ENCODE measurements around the gene PSMB2. TPM values are rescaled to one million over a fixed set of nuclear protein-coding genes. Genes with fewer than 3 reads are reported as not detected.
A peak's percentile ranks its signal among the peaks of the same experiment; 100 is the strongest.

Gene PSMB2
- total RNA-seq, 2 donors from 2014 or later, result 53.7 to 61.4 TPM

DNA sequence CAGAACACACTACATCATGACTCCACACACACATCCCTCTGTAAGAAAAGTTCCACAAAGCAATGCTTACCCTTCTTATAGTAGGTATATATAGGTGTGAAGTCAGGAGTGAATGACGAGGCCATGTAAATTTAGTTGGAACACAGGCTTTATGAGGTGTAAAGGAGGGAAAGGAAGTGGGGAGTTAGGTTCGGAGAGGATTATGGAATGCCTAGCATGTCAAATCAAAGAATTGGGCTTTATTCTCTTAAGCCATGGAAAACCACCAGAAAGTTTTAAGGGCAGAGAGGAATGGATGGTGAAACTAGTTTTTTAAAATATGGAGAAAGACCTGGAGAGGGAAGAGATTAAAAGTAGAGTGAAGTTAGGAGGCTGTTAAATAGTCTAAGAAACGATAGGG is 41.9 kb downstream of the PSMB2 start:
- H3K27me3 Mint-ChIP-seq (ENCODE audit: low read depth), result no peaks in the 10 kb centered on the region

DNA sequence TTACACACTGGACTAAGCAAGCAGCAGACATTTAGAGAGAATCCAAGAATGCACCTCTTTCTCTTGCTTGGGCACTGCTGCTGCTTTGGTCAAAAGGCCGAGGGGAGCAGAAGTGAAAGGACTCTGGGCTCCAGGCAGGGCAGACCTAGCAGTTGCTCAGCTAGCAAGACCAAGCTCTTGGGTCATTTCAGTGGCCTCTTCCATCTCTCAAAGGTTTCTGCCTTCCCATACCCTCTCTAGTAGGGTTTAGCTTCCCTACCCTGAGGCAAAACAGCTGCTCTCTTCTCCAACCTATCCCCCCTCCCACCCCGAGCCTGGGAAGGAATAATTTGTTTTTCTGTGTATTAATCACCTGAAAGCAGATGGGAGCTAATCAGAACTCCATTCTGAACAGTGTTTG is 42.4 kb downstream of the PSMB2 start:
- no peaks in the 10 kb centered on the region for H3K9me3 Mint-ChIP-seq
- ATAC-seq (replicated peaks in 1 of 2), result no peak

More for the DNA sequence above, 41.9 kb downstream of the PSMB2 start:
- no peaks in the 10 kb centered on the region for H3K4me1 Mint-ChIP-seq (ENCODE audit: low read depth)
- ATAC-seq (replicated peaks in 1 of 2) (no peak), DNase-seq (no peak)
- no peaks in the 10 kb centered on the region for H3K9me3 Mint-ChIP-seq
- no peak overlapping the region for H3K4me3 Mint-ChIP-seq
- peaks cover 8 to 13% of the 10 kb centered on the region in 2 donors for H3K36me3 Mint-ChIP-seq (ENCODE audit: insufficient read depth in 2 of 2)
- peak overlapping the region; percentile 20 for H3K27ac Mint-ChIP-seq

DNA sequence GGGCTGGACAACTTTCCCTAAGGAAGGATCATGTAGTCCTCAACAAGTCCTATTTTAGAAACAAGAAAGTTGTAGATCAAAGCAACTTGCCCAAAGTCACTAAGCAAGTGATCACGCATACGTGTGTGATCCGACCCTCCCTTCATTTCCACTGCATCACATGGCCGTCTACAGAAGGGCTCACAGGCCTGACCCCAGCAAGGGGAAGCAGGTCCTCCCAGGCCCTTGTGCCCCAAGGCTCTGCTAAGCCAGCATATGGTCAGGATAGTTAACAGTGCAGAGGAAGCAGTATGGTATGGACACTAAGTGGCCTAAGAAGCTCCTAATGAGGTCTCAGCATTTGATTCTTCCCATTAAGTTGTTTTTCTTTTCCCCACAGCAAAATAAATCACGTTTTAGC is 43.5 kb downstream of the PSMB2 start:
- no peak overlapping the region for H3K27ac Mint-ChIP-seq
- no peak for DNase-seq
- no peaks in the 10 kb centered on the region for H3K9me3 Mint-ChIP-seq
- H3K27me3 Mint-ChIP-seq (ENCODE audit: low read depth), result no peaks in the 10 kb centered on the region
- H3K36me3 Mint-ChIP-seq (ENCODE audit: insufficient read depth in 2 of 2), result peaks cover 5 to 6% of the 10 kb centered on the region in 2 donors
- ATAC-seq (replicated peaks in 1 of 2), result no peak
- no peak overlapping the region for H3K4me3 Mint-ChIP-seq
- H3K4me1 Mint-ChIP-seq (ENCODE audit: low read depth), result peaks cover 7% of the 10 kb centered on the region

More for the DNA sequence above, 42.4 kb downstream of the PSMB2 start:
- no peaks in the 10 kb centered on the region for H3K4me1 Mint-ChIP-seq (ENCODE audit: low read depth)
- DNase-seq, result no peak
- H3K27me3 Mint-ChIP-seq (ENCODE audit: low read depth), result no peaks in the 10 kb centered on the region
- no peak overlapping the region for H3K4me3 Mint-ChIP-seq
- no peak overlapping the region for H3K27ac Mint-ChIP-seq
- H3K36me3 Mint-ChIP-seq (ENCODE audit: insufficient read depth in 2 of 2), result peaks cover 8 to 13% of the 10 kb centered on the region in 2 donors

DNA sequence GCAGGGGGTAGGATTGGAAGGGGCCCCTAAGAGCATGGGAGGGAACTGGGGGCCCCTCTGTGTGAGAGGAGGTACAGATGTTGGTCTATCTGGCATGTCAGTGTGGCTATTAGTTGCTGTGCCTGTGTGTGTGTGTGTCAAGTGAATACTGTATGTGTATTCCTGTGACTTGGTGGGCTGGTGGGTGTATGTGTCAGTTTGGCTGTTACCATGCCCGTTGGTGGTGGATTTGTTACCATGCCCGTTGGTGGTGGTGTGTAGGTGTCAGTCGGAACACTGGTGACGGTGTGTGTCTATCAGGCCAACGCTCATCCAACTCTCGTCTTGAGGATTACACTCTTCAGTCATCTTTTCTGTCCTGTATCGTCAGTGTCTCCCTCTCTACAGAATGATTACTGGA is 45.6 kb downstream of the PSMB2 start:
- no peak overlapping the region for H3K4me3 Mint-ChIP-seq
- peaks cover 10% of the 10 kb centered on the region for H3K4me1 Mint-ChIP-seq (ENCODE audit: low read depth)
- H3K27ac Mint-ChIP-seq, result no peak overlapping the region
- peaks cover 3 to 4% of the 10 kb centered on the region in 2 donors for H3K36me3 Mint-ChIP-seq (ENCODE audit: insufficient read depth in 2 of 2)
- no peak for DNase-seq
- no peak for ATAC-seq (replicated peaks in 1 of 2)
- H3K27me3 Mint-ChIP-seq (ENCODE audit: low read depth), result no peaks in the 10 kb centered on the region
- H3K9me3 Mint-ChIP-seq, result no peaks in the 10 kb centered on the region

DNA sequence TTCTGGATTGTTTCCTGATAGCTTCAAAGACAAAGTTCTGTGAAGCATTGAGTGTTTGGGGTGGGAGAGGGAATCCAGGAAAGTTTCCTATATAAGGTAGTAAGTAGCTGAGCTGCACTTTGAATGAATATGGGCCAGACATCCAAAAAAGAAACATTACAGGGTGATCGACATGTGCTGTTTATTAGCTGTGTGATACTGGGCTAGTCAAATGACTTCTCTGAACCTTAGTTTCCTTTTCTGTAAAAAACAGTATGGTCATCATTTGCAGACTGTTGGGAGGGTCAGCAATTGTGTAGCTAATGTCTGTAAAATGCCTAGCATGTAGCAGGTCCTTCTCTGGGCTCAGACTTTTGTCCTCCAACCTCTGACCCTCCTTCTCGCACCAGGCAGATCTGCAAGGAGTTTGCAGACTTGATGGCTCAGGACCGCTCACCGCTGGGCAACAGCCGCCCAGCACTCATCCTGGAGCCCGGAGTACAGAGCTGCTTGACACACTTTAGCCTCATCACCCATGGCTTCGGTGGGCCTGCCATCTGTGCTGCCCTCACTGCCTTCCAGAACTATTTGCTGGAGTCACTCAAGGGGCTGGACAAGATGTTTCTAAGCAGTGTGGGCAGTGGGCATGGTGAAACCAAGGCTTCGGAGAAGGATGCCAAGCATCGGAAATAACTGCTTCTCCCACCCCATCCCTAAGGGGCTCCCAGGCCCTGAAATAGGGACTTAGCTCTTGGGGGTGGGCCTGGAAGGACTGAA is 47.1 kb downstream of the PSMB2 start:
- Mint-ChIP-seq H3K4me3 (no peak overlapping the region), H3K36me3 (ENCODE audit: insufficient read depth in 2 of 2) (no peaks in the 10 kb centered on the region), H3K27me3 (ENCODE audit: low read depth) (no peaks in the 10 kb centered on the region), H3K9me3 (no peaks in the 10 kb centered on the region), H3K27ac (no peak overlapping the region), H3K4me1 (ENCODE audit: low read depth) (peaks cover 10% of the 10 kb centered on the region)
- no peak for ATAC-seq (replicated peaks in 1 of 2)
- no peak for DNase-seq

DNA sequence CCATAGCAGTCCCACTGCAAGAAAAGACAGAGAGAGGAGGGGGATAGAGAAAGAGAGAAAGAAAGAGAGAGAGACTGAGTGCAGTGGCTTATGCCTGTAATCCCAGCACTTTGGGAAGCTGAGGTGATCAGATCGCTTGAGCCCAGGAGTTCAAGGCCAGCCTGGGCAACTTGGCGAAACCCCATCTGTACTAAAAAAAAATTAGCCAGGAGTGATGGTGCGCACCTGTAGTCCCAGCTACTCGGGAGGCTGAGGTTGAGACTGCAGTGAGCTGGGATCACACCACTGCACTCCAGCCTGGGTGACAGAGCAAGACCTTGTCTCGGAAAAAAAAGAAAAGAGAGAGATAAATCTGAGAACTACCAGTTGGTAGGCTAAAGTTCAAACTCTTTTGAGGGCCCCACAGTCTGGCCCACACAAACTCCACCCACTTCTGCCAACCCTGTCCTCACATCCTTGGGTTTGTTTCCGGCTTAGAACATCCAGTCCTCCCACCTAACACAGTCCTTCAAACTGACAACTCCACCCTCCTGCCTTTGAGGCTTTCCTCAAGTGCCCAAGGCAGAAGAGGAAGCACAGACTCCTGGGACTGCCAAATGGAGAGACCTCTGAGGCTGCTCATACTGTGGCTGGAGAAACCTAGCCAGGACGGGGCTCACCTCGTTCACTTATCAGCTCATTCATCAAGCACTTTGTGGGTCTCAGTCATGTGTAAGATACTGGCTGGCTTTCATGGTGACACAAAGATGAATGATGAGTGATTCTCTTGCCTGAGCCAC is 48.1 kb downstream of the PSMB2 start:
- Mint-ChIP-seq H3K4me3 (no peak overlapping the region), H3K4me1 (ENCODE audit: low read depth) (peaks cover 10% of the 10 kb centered on the region), H3K27ac (no peak overlapping the region), H3K9me3 (no peaks in the 10 kb centered on the region), H3K27me3 (ENCODE audit: low read depth) (no peaks in the 10 kb centered on the region), H3K36me3 (ENCODE audit: insufficient read depth in 2 of 2) (no peaks in the 10 kb centered on the region)
- DNase-seq (no peak), ATAC-seq (replicated peaks in 1 of 2) (peak; percentile 43 to 55)

DNA sequence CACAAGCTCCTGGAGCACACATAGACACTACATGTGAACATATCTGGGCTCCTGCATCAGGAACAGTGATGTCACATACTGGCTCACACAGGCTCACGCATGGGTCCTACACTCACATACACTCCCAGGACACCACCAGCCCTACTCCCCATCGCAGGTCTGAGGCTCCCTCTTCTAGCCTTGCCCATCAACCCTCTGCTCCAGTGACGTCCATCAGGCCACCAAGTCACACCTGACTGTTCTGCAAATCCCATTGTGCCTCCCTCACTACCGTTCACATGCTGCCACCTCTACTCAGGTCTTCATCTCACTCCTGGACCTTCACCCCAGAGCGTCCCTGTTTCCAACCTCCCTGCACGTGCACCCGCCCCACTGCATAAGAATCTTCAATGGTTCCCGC is 50.1 kb downstream of the PSMB2 start:
- no peak overlapping the region for H3K27ac Mint-ChIP-seq
- no peaks in the 10 kb centered on the region for H3K36me3 Mint-ChIP-seq (ENCODE audit: insufficient read depth in 2 of 2)
- no peaks in the 10 kb centered on the region for H3K27me3 Mint-ChIP-seq (ENCODE audit: low read depth)
- no peaks in the 10 kb centered on the region for H3K9me3 Mint-ChIP-seq
- peaks cover 10% of the 10 kb centered on the region for H3K4me1 Mint-ChIP-seq (ENCODE audit: low read depth)
- ATAC-seq (replicated peaks in 1 of 2) (peak in 1 of 2 donors; percentile 14), DNase-seq (no peak)
- no peak overlapping the region for H3K4me3 Mint-ChIP-seq

DNA sequence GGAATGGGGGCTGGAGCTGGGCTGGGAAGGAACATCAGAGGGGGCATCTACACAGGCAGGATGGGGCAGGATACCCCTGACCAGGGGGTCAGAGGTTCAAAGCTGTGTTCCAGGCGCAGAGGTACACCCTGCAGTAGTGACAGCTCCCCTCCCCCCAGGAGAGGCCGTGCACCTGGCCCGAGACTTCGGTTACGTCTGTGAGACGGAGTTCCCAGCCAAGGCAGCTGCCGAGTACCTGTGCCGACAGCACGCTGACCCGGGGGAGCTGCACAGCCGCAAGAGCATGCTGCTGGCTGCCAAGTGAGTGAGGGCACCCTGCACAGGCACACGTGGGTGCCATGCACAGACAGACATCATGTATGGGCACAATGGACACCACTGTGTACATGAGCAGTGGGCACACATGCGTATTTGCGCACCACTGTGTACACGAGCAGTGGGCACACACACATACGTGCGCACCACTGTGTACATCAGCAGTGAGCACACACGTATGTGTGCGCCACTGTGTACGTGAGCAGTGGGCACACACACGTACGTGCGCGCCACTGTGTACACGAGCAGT is 50.8 kb downstream of the PSMB2 start:
- no peak overlapping the region for H3K4me3 Mint-ChIP-seq
- ATAC-seq (replicated peaks in 1 of 2) (peak in 1 of 2 donors; percentile 10), DNase-seq (no peak)
- no peaks in the 10 kb centered on the region for H3K9me3 Mint-ChIP-seq
- H3K36me3 Mint-ChIP-seq (ENCODE audit: insufficient read depth in 2 of 2), result no peaks in the 10 kb centered on the region
- H3K27ac Mint-ChIP-seq, result no peak overlapping the region
- no peaks in the 10 kb centered on the region for H3K27me3 Mint-ChIP-seq (ENCODE audit: low read depth)
- H3K4me1 Mint-ChIP-seq (ENCODE audit: low read depth), result peaks cover 10% of the 10 kb centered on the region

DNA sequence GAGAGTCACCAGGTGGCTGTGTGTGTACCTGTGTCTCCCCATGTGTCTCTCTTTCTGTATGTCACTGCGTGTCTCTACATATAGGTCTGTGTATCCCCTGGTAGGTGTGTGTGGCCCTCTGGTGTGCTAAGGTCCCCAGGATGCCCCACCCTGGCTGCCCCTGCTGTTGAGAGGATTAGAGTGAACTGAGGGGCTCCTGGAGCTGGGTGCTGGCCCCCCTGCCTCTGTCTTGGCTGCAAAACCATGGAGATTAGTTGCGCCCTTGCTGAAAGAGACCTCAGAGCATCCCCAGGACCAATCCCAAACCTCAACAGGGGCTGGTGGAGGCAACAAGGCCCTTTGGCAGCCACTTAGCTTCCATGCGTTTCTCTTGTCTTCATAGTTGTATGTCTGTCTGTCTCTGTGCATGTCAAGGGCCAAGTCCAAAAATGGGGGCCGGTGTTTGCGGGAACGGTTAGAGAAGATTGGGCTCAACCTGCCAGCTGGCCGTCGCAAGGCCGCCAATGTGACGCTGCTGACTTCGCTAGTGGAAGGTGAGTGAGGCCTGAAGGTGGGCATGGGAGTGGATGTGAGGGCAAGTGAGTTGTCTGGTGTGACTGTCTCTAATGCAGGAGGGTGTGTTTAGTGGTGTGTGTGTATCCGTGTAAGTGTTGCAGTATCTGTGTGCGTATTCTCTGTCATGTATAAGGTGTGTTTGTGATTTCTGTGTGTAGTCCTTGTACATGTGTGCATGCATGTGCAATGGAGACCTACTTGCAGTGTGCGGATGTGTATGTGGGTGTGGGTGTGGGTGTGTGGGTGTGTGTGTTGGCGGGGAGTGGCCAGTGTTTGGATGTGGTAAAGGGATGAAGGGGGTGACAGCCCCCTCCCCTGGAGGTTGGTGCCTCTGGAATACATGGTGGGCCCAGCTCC is 51.6 kb downstream of the PSMB2 start:
- no peaks in the 10 kb centered on the region for H3K27me3 Mint-ChIP-seq (ENCODE audit: low read depth)
- no peak for DNase-seq

DNA sequence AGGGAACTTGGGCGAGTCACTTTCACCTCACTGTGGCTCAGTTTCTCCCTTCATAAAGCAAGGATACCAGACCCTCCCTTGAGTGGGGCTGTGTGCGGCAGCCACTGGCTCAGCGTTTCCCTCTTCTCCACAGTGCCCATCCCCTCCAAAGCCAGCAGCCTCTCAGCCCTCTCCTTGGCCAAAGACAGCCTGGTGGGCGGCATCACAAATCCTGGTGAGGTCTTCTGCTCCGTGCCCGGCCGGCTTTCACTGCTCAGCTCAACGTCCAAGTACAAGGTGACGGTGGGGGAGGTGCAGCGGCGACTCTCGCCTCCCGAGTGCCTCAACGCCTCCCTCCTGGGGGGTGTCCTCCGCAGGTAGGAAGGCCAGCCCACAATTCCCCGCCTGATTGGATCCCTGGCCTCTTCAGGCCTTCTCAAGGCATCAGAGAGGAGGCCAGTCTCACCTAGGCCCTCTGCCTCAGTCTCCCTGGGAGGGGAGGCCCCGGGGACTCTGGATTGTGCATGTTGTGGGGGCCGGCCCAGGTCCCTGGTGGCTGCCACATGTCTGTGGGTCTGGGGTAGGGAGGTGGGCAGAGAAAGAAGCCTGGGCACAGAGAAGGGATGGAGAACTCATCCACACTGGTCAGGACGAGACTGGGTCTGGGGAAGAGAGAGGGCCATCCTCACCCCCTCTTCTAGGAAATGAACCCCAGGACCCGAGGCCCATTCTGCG is 53.0 kb downstream of the PSMB2 start:
- DNase-seq (no peak), ATAC-seq (replicated peaks in 1 of 2) (peak in 1 of 2 donors; percentile 7)
- Mint-ChIP-seq H3K36me3 (ENCODE audit: insufficient read depth in 2 of 2) (no peaks in the 10 kb centered on the region), H3K4me3 (no peak overlapping the region), H3K27ac (no peak overlapping the region), H3K27me3 (ENCODE audit: low read depth) (no peaks in the 10 kb centered on the region), H3K4me1 (ENCODE audit: low read depth) (peaks cover 8% of the 10 kb centered on the region), H3K9me3 (no peaks in the 10 kb centered on the region)

More for the DNA sequence above, 51.6 kb downstream of the PSMB2 start:
- Mint-ChIP-seq H3K4me3 (no peak overlapping the region), H3K9me3 (no peaks in the 10 kb centered on the region), H3K27ac (no peak overlapping the region), H3K4me1 (ENCODE audit: low read depth) (peaks cover 10% of the 10 kb centered on the region), H3K36me3 (ENCODE audit: insufficient read depth in 2 of 2) (no peaks in the 10 kb centered on the region)
- no peak for ATAC-seq (replicated peaks in 1 of 2)

DNA sequence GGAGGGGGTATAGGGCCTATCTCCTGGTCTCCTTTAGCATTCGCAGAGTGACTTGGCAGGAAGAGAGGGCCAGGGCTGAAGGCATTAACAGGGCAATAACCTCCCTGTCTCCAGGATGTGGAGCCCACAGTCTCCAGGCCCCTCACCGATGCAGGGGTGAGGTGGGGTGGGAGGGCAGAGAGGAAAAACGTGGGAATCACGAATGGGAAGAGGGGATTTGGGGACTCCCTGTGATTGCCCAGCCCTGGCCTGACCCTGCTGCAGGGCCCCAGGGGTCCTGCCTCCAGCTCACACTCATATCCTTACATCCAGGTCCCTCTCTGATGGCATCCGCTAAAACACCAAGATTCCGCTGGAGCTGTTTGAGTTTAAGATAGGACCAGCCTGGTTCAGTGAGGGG is 53.6 kb downstream of the PSMB2 start:
- DNase-seq (no peak), ATAC-seq (replicated peaks in 1 of 2) (no peak)
- peaks cover 2% of the 10 kb centered on the region for H3K4me1 Mint-ChIP-seq (ENCODE audit: low read depth)
- H3K27me3 Mint-ChIP-seq (ENCODE audit: low read depth), result no peaks in the 10 kb centered on the region
- H3K36me3 Mint-ChIP-seq (ENCODE audit: insufficient read depth in 2 of 2), result no peaks in the 10 kb centered on the region
- no peak overlapping the region for H3K27ac Mint-ChIP-seq
- H3K4me3 Mint-ChIP-seq, result no peak overlapping the region
- H3K9me3 Mint-ChIP-seq, result no peaks in the 10 kb centered on the region

DNA sequence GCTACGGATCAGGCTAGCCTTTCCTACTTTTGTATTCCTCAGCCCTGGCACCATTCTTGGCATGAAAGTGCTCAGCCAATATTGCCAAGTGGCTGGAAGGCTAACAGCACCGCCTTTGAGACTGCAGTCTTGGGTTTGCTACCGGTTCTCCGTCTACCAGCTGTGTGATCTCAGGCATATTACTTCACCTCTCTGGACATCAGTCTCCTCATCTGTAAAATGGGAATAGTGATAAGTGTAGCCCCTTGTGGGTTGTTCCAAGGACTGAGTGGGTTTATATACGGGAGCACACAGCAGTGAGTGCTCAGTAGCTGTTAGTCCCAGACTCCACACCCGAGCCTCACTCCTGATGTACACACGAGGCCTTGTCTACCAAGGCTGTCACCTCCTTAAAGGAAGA is 54.5 kb downstream of the PSMB2 start:
- H3K36me3 Mint-ChIP-seq (ENCODE audit: insufficient read depth in 2 of 2), result no peaks in the 10 kb centered on the region

More for the DNA sequence above, 54.5 kb downstream of the PSMB2 start:
- ATAC-seq (replicated peaks in 1 of 2) (no peak), DNase-seq (no peak)
- H3K27me3 Mint-ChIP-seq (ENCODE audit: low read depth), result no peaks in the 10 kb centered on the region
- H3K27ac Mint-ChIP-seq, result no peak overlapping the region
- no peaks in the 10 kb centered on the region for H3K9me3 Mint-ChIP-seq
- H3K4me3 Mint-ChIP-seq, result no peak overlapping the region
- H3K4me1 Mint-ChIP-seq (ENCODE audit: low read depth), result no peaks in the 10 kb centered on the region
